ENCODE results near the gene RAI2.

Gene RAI2

DNA sequence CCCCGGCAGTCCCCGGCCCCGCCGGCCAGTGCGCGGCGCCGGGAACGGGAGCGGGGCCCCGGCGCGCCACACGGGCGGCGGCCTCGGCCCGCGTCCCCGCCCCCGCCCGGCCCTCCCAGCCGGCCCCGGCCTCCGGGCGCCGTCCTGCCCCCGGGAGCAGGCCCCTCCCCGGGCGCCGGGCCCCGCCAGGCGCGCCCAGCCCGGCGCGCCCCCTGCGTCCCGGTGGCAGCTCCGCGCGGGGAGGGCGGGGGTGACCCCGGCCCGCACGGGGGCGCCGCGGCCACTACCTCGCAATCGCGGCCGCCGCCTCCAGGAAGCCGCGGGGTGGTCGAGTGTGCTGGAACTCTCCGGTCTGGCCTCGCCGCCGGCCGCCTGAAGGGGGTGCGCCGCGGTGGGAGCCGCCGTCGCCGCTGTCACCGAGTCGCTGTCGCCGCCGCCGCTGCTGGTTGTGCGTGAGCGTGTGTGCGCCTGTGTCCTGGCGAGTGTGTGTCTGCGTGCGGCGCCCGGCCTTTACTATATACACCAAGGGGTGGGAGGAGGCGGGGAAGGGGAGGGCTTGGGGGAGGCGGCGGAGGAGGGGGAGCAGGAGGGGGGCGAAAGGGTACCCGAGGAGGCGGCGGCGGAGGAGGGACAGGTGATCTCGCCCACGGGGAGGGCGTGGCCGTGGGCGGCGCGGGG is at the start of gene RAI2:
Gene RAI2, minus strand, starts transcription at position 488 of the 678 bp plus-strand sequence. CDS start 59,288 bp downstream, outside the sequence.
- no peak for DNase-seq

DNA sequence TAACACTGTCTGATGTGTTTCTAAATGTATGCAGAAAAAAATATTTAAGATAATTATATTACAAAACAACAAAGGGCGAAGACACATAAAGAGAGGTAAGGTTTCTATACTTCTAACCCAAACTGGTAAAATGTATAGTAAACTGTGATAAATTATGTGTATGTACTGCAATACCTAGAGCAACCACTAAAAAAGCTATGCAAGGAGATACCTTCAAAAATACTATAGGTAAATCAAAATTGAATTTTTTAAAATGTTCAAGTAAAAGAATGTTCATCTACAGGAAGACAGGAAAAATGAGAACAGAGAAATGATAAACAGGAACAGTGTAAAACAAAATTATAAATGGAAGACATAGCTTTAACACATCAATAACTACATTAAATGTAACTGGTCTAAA is 27.3 kb upstream of the RAI2 start:
- DNase-seq, result no peak

DNA sequence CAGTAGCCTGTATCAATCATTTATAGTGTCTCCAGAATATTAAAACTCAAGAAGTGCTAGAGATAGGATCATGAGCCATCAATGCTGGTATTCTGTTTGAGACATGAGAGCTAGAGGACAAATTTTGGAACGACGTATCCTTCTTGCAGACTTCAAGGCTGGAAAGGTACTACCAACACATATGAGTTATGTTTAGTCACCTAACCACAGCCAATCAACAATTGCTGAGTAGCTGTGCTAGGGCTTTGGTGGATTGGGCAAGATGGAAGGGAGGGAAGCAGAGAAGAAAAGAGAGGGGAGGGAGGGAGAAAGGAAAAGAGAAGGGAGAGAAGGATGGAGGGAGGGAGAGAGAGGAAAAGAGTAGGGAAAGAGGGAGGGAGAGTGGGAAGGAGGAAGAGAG is 21.6 kb upstream of the RAI2 start:
- no peak for DNase-seq

DNA sequence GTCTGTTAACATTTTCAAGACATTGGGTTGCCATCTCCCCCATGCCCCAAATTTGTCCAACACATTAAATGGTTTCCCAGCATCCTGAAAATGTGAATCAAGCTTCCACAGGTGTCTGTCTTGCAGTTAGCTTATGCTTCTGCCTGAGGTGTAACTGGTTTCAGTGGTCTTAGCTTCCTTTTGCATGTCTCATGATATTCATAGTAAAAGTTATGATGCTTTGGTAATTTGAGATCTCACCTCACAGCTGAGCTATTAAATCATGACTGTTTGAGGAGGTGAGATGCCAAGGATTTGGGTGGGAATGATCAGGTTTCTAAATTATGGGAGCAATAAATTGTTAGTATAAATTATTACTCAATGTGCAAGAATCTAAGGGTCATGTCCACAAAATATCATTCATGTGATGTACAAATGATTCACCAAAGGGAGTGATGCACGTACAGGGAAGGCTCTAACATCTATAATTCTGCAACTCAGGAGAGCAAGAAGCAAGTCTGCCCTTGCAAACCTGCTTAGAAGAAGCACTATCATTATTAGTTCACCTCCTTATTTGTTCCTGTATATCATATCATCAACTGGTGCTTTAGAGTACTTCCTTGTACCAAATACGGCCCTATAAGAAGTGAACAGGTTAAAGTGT is 17.1 kb upstream of the RAI2 start:
- no peak for DNase-seq

DNA sequence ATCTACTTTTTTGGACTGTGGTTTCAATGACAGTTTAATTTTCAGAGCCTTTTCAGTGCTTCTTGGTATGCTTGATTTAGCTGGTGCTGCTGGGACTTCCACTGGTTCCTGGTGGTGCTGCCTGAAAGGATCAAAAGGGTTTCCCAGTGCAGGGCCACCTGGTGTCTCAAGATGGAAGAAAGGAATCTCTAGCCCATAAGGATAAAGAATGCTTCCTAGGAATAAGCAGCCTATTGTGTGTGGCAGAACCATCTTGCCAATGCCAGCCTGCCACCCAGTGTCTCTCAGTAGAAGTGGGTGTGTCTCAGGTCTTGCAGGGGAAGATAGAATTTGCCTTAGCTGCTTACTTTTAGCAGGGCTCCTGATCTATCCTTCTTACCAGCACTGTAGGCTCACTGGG is 15.0 kb upstream of the RAI2 start:
- DNase-seq, result no peak

DNA sequence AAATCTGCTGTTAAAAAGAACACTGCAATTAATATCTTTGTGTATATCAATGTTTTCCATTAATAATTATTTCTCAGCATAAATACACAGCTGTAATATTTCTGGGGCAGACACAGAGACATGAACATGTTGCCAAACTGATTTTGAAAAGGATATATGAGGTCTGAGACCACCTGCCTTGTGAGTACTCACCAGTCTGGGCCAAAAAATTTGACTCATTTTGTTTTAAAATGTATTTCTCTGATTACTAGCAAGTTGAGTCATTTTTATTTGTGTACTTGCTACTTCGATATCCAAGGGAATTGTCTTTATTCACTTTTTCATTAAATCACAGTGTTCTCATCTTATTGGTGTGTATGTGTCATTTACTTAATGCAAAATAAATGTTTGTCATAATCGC is 8.5 kb upstream of the RAI2 start:
- DNase-seq, result no peak

DNA sequence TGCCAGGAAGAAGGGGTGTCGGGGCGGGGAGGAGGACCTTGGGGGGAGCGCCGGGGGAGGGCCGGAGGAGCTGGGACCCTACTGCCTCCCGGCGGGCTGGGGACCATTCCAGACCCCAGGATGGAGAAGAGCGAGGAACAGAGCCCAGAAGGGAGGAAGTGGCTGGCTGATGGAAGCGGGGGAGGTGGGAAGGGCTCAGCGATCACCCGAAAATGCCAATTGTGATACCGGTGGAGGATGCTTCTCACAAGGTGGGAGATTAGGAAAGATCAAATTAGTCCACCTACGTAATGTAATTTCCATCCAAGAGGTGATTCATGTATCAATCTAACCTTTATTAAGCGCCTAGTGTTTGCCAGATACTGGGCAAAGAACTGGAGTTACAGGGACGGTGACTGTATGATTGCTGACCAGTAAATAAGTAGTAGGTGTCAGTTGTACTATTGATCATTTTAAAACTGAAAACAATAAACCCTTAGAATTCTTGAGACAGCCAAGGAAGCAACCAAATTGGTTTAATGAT is 452 bp upstream of the RAI2 start:
- no peak for DNase-seq

DNA sequence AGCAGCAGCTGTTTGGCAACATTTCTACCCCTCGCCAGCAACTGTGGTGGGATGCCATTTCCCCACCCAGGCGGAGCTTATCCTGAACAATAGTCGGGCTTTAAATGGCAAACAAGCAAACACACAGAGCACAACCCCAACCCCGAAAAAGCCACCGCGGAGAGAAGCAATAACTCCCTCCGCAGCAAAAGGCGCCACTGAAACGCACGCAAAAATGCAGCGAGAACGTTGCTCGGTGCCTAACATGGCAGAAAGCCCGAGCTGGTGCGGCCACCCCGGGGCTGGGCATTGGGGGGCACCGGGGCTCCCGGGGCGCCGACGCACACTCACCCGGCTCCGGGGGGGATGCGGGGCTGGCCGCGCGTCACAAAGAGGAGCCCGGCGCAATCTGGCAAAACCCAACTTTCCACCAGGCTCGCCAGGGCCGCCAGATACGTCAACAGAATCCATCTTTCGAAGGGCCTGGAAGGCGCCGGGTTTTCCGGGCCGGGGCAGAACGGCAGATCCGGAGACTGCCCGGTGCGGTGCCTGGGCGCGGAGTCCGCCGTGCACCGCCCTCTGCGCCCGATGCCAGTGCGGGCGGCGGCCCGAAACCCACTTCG is 818 bp downstream of the RAI2 start:
- no peak for DNase-seq

DNA sequence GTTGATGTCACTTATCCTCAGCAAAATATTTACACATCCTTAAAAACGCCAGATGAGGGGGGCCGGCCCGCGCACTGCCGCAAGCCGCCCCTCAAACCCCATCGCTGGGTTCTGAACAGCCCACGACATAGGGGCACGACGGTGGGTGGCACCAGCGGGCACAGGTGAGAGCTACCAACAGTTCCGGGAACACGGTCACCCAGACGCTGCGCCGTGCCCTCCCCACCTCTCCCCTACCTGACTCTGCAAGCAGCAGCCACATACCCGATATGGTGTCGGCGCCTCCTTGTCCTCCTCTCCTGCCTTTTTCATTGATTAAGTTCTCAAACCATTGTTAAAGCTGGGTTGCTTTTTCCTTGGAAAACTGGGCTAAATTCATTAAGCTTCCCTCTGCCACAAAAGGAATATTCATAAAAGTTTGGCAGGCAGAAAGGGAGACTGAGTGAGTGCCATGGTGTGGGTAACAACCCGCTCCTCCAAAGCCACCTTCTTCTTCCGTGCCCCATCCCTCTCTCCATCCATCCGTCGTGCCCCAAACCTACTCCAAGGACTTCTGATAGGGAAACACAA is 1.4 kb downstream of the RAI2 start:
- DNase-seq, result no peak

DNA sequence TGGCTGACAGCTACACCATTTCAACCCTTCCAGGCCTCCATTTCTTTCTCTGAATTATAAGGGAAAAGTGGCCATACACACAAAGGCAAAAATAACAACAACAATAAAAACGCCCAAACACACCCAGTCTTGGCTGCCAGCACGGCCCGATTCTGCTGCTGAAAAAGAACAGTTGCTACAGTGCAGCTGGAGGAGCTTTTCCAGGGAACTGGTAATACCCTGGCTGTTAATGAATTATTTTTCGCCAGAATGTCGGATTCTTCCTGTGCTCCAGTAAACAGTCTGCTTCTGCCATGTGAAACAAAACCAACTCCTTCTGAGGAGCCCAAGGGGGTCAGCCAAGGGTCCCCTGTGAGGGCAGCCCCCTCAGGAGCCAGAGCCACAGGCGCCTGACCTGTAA is 6.6 kb downstream of the RAI2 start:
- no peak for DNase-seq

DNA sequence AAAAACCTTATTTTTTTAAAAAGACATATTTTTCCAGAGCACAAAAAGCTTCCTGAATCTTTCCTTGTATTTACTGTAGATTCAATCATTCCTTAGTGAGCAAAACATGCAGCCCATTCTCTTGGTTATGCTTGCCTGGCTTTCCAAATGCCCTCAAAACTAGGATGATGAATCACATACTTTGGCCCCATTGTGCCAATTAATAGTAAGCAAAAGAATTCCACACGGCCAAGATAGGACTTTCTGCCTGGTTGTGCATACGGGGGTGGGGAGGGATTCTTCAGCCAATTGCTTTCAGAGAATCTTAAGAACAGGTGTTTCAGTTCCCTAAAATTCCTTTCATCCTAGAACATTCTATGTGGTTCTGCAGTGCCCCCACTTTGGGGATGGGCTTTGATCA is 7.0 kb downstream of the RAI2 start:
- no peak for DNase-seq

DNA sequence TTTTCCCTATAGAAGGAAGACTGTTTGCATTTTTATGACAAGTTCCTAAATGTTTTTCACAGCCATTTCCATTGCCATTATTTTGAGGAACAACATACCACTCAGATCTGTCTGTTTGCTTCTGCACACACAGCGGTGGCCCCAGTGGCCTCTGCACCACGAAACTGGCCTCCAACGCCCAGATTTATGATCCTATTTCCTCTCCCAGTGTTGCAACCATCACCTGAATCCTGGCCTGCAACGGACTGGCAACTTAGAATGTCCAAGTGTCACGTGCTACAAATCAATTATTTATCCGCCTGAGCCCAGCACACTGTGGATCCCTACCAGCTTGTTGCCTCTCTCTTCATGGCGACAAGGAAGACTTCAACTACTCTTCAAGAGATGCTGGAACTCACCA is 9.2 kb downstream of the RAI2 start:
- DNase-seq, result no peak

DNA sequence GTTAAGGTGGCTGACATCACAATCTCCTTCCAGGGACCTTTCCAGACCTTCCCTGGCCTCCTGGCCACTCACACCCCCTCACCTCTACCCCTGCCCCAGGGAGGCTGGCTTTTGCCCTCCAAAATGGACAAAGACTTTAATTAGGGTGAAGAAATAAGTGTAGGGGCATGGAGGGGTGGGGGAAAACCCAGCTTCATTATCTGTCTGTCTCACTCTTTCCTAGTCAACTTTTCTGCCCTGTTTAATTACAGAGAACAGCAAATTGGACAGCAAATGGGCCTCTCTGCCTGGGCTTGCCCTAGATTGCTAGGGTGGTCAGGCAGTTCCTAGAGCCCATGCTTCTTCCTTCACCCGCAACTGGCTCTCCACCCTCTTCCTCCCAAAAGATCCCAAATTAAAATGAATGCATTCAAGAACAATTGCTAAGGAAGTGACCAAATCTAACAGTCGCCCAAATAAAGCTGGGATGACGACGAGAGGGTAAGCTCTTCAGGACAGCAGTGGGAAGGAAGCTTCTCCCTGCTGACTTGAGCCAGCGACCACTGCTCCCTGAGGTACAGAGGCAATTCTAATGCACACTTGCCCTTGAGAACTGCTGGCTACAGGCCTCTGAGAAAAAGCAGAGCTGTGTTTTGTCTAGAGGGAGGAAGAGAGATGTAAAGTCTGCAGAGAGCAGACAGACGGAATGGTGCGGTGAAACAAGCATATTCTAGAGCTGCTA is 12.4 kb downstream of the RAI2 start:
- no peak for DNase-seq

DNA sequence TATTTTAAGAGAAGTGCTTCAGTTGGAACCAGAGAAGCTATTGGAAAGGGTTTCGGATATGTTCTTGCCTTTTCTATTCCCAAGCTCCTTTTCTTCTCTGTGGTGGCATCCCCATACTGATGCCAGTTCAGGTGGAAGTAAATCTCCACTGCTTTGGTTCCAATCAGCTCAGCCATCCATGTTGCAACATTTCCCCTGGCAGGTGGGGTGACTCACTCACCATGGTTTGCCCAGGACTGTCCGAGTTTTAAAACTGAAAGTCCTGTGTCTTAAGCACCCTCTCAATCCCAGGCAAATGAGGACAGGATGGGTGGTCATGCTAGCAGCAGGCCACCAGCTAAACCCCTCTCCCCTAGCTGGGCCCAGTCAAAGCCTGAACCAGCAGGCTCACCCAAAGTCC is 15.1 kb downstream of the RAI2 start:
- DNase-seq, result no peak

DNA sequence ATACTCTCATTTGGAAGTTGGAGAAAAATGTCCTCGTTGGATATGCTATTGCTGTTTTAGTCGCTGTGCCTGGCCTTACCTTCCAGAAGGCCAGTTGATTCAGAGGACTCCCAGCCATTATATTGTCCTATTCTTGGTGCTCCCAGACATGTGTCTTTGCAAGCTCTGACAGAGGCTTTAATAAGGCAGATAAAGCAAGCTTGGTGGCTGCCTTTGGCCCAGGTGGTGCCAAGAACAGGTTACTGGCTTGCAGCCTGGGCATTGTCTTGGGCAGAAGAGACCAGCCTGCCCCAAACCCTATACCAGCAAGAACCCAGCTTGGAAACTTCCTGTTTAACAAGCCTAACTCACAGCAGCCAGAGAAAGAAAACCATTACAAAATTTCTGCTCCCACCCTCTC is 16.9 kb downstream of the RAI2 start:
- no peak for DNase-seq

DNA sequence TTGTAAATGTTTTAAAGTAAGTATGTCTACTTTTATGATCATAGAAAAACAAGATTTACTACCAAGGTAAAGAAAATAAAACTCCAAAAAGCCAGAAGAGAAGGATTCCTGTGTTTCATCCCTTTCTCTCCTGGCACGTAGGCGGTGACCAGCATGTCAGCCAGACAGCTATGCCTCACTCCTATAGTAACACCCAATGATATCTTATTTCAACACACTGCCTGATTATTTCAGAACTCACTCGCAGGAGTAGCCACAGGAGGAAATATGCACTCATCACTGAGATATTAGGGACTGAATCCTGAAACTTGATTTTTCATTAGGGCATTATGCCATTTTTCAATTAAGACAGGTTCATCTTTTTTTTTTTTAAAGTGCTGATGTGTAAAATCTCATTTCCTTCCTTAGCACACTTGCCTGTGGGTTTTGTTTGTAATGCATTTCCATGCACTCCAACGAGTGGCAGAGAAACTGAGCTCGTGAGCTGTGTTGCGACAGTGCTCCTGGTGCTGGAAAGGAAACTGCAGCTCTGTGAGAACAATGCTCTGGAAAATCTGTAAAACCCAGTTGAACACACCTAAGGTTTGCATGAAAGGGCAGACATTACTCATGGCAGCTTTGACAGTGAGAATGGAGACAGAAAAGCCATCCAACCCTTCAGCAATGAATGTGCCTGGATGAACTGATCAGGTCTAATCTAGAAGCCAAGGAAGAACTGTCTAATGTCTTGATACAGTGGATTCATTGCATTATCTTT is 18.2 kb downstream of the RAI2 start:
- DNase-seq, result no peak

DNA sequence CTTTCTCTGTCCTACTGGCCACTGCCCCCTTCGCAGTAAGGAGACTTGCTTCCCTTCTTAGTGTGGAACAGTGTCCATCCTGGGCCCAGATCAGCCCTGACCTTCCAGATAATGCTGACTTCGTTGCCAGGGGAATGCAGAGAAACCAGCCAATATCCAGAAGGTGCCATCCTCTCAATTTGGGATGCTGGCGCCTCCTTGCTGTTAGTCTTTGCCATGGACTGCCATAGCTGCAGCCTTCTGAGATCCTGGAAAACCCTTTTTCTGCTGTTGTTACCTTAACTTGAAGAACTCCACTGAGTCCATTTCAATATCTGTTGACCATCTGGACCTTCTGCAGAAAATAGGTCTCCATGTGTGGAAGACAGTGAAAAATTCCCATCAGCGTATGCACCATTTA is 21.8 kb downstream of the RAI2 start:
- DNase-seq, result no peak

DNA sequence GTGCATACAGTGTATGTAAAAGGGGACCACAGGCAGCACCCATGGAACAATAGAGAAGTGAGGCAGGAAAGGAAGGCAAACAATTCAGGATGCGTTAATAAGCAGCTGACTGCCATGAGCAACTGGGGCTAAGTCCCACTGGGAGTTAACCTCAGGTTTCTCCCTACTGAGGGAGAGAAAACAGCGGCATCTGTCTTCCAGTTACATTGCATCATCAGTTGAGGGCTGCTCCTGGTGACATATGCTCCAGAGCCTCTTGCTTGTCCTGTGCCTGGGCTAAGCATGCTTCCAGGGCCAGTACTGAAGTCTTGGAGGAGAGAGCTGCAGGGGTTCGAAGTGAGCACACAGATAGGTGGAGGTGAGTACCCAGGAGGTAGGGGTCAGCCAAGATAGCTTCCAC is 24.3 kb downstream of the RAI2 start:
- no peak for DNase-seq

DNA sequence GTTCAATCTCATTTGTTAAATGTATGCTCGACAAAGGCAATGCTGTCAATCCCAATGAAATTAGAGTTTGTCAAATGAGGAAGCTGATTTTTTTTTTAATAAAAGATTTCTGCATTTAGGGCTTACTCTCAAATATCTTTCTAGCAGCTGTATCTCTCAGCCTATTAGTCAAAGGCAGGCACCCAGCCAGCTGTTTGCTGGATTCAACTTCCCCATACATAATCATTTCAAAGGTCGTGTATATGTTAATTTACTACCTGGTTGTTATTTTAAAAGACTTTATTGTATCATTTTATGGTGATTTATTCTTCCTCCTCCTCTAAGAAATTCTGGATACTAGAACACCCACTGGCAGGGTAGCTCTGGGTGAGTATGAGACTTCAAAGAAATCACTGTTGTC is 27.1 kb downstream of the RAI2 start:
- DNase-seq, result no peak

DNA sequence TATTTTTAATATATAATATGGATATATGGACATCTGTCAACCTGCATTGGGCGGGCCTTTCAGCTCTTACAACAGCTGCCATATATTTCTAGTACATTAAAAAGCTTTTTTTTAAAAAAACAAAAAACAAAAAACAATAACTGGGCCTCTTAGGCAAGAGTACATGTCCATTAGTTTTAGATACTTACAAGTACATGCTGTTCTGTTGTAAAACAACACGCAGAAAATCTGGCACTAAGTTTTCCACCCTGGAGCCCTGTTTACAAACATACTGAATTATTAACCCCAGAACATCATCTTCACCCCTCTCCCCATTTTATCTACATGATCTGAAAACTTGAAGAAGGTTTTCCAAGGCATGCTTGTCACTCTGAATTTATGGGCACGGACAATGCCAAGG is 29.8 kb downstream of the RAI2 start:
- no peak for DNase-seq

DNA sequence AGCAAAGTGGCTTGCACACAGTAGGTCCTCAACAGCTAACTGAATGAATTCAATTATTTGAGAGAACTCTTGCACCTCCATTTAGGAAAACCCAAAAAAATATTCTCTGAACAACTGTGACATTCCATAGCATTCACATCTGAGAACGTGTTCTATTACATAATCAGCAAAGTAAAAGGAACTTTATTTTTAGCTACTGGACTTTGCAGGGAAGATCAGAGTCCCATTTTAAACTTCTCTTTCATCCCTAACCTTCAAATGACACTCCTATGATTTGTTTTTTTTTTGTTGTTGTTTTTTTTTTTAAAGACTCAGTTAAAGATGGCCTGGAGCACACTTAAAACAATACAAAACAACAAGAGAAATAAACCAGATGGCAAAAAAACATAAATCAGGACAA is 30.9 kb downstream of the RAI2 start:
- no peak for DNase-seq

DNA sequence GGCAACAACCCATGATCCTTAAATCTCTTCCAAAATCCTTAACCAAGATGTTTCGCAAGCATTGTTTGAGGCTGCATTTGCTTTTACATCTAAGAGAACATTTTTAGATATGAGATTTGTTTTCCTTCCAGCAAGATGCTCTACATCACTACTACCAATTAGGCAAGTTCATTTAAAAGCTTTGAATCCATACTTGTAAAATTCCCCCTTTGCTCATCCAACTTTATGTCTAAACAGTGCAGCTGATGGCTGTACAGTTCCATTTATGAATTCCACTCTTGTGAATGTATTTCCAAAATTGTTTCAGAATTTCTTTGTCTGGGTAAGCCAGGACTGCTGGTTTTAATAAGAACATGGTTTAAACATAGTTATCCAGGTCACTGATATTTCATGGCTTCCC is 31.5 kb downstream of the RAI2 start:
- DNase-seq, result no peak

DNA sequence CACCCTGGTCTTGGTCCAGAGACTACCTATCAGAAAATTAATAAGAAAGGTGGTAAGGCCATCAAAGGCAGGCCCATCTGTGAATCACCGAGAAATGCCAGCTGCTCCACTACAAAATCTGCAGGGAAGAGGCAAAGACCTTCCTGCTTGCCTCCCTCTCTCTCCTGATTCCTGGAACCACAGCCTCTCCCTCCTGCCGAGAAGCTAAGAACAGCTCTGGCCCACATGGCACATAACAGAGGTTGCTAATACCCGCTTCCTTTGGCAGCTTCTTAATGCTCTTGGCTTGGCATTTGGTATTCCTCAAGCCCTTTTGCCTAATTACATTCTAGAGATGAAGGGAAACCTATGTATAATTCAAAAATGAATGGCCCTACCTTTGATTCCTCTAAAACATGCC is 32.9 kb downstream of the RAI2 start:
- no peak for DNase-seq
